ENCODE results near the gene CDC37L1. TPM values are rescaled to one million over a fixed set of nuclear protein-coding genes. Genes with fewer than 3 reads are reported as not detected.

CDC37L1 gene
- total RNA-seq, 2 donors from 2014 or later: 9.0 to 11.7 TPM

GRCh38 chr9:4662108-4662988, 17.0 kb upstream of the CDC37L1 start, which contains the start of gene PLPP6:
Gene PLPP6 (plus strand): TSS chr9:4662294. CDS start chr9:4662376, 82 bp downstream.
- Mint-ChIP-seq H3K36me3 (no peaks in the 10 kb centered on the region), H3K9me3 (no peaks in the 10 kb centered on the region), H3K4me3 (peak within 1 kb of the TSS; percentile 97), H3K4me1 (ENCODE audit: low read depth in 2 of 2) (peaks cover 46 to 56% of the 10 kb centered on the region in 2 donors), H3K27me3 (no peaks in the 10 kb centered on the region), H3K27ac (peak within 1 kb of the TSS; percentile 79 to 85)
- DNase-seq (ENCODE audit: low spot score) (peak; percentile 87), ATAC-seq (peak; percentile 89 to 94)

GRCh38 chr9:4662989-4663792, 16.2 kb upstream of the CDC37L1 start:
- H3K4me1 Mint-ChIP-seq (ENCODE audit: low read depth in 2 of 2): peaks cover 46 to 56% of the 10 kb centered on the region in 2 donors

GRCh38 chr9:4663956-4664355, 15.4 kb upstream of the CDC37L1 start:
- H3K27ac Mint-ChIP-seq: no peak overlapping the region
- peak overlapping the region; percentile 97 for H3K4me3 Mint-ChIP-seq

More at GRCh38 chr9:4662989-4663792, 16.2 kb upstream of the CDC37L1 start:
- Mint-ChIP-seq H3K9me3 (no peaks in the 10 kb centered on the region), H3K36me3 (no peaks in the 10 kb centered on the region), H3K27me3 (peaks cover 3 to 6% of the 10 kb centered on the region in 2 donors), H3K27ac (peak overlapping the region; percentile 65 to 79), H3K4me3 (peak overlapping the region; percentile 97)
- ATAC-seq (peak in 1 of 2 donors; percentile 5), DNase-seq (ENCODE audit: low spot score) (no peak)

GRCh38 chr9:4665357-4665756, 14.0 kb upstream of the CDC37L1 start:
- peak overlapping the region in 1 of 2 donors; percentile 47 for H3K27ac Mint-ChIP-seq
- no peaks in the 10 kb centered on the region for H3K36me3 Mint-ChIP-seq
- ATAC-seq (no peak), DNase-seq (ENCODE audit: low spot score) (no peak)
- H3K27me3 Mint-ChIP-seq: peaks cover 6 to 7% of the 10 kb centered on the region in 2 donors
- peaks cover 42 to 56% of the 10 kb centered on the region in 2 donors for H3K4me1 Mint-ChIP-seq (ENCODE audit: low read depth in 2 of 2)
- H3K4me3 Mint-ChIP-seq: peak overlapping the region; percentile 71
- H3K9me3 Mint-ChIP-seq: no peaks in the 10 kb centered on the region

More at GRCh38 chr9:4663956-4664355, 15.4 kb upstream of the CDC37L1 start:
- H3K36me3 Mint-ChIP-seq: no peaks in the 10 kb centered on the region
- no peaks in the 10 kb centered on the region for H3K9me3 Mint-ChIP-seq
- H3K4me1 Mint-ChIP-seq (ENCODE audit: low read depth in 2 of 2): peaks cover 46 to 56% of the 10 kb centered on the region in 2 donors
- no peak for DNase-seq (ENCODE audit: low spot score)
- no peak for ATAC-seq
- peaks cover 6 to 7% of the 10 kb centered on the region in 2 donors for H3K27me3 Mint-ChIP-seq

GRCh38 chr9:4666042-4666699, 13.2 kb upstream of the CDC37L1 start, which contains the start of gene SPATA6L:
Gene SPATA6L (minus strand): TSS chr9:4666480. CDS start chr9:4666250, 230 bp downstream.
- Mint-ChIP-seq H3K36me3 (no peaks in the 10 kb centered on the region), H3K9me3 (no peaks in the 10 kb centered on the region), H3K4me1 (ENCODE audit: low read depth in 2 of 2) (peaks cover 39 to 53% of the 10 kb centered on the region in 2 donors), H3K27ac (peak within 1 kb of the TSS in 1 of 2 donors; percentile 47), H3K4me3 (peak within 1 kb of the TSS; percentile 71), H3K27me3 (peaks cover 6 to 7% of the 10 kb centered on the region in 2 donors)
- DNase-seq (ENCODE audit: low spot score) (peak; percentile 61), ATAC-seq (peak; percentile 44 to 48)

GRCh38 chr9:4667681-4668080, 11.7 kb upstream of the CDC37L1 start:
- Mint-ChIP-seq H3K27ac (no peak overlapping the region), H3K4me1 (ENCODE audit: low read depth in 2 of 2) (peaks cover 30 to 41% of the 10 kb centered on the region in 2 donors), H3K4me3 (no peak overlapping the region), H3K9me3 (no peaks in the 10 kb centered on the region), H3K36me3 (no peaks in the 10 kb centered on the region), H3K27me3 (peaks cover 6 to 7% of the 10 kb centered on the region in 2 donors)
- DNase-seq (ENCODE audit: low spot score): no peak
- no peak for ATAC-seq

GRCh38 chr9:4668604-4669003, 10.8 kb upstream of the CDC37L1 start:
- no peak for DNase-seq (ENCODE audit: low spot score)
- Mint-ChIP-seq H3K4me3 (no peak overlapping the region), H3K4me1 (ENCODE audit: low read depth in 2 of 2) (peaks cover 24 to 33% of the 10 kb centered on the region in 2 donors)

GRCh38 chr9:4669890-4670289, 9.5 kb upstream of the CDC37L1 start:
- no peak for DNase-seq (ENCODE audit: low spot score)
- ATAC-seq: no peak
- no peaks in the 10 kb centered on the region for H3K9me3 Mint-ChIP-seq
- peaks cover 15 to 22% of the 10 kb centered on the region in 2 donors for H3K4me1 Mint-ChIP-seq (ENCODE audit: low read depth in 2 of 2)
- no peaks in the 10 kb centered on the region for H3K36me3 Mint-ChIP-seq
- H3K27me3 Mint-ChIP-seq: peaks cover 6 to 7% of the 10 kb centered on the region in 2 donors
- H3K27ac Mint-ChIP-seq: no peak overlapping the region
- no peak overlapping the region for H3K4me3 Mint-ChIP-seq

More at GRCh38 chr9:4668604-4669003, 10.8 kb upstream of the CDC37L1 start:
- H3K36me3 Mint-ChIP-seq: no peaks in the 10 kb centered on the region
- peaks cover 6 to 7% of the 10 kb centered on the region in 2 donors for H3K27me3 Mint-ChIP-seq
- no peak overlapping the region for H3K27ac Mint-ChIP-seq
- ATAC-seq: no peak
- H3K9me3 Mint-ChIP-seq: no peaks in the 10 kb centered on the region

GRCh38 chr9:4670591-4670990, 8.8 kb upstream of the CDC37L1 start:
- peaks cover 7 to 9% of the 10 kb centered on the region in 2 donors for H3K27me3 Mint-ChIP-seq
- no peak overlapping the region for H3K4me3 Mint-ChIP-seq
- no peaks in the 10 kb centered on the region for H3K9me3 Mint-ChIP-seq
- no peaks in the 10 kb centered on the region for H3K36me3 Mint-ChIP-seq
- DNase-seq (ENCODE audit: low spot score) (no peak), ATAC-seq (no peak)
- H3K27ac Mint-ChIP-seq: peak overlapping the region; percentile 41 to 53
- peaks cover 11 to 15% of the 10 kb centered on the region in 2 donors for H3K4me1 Mint-ChIP-seq (ENCODE audit: low read depth in 2 of 2)

- H3K4me3 Mint-ChIP-seq: no peak overlapping the region
These were observed 7.6 kb upstream of the CDC37L1 start for GRCh38 chr9:4671737-4672136.

GRCh38 chr9:4674783-4675182, 4.6 kb upstream of the CDC37L1 start:
- Mint-ChIP-seq H3K4me3 (no peak overlapping the region), H3K27ac (no peak overlapping the region), H3K27me3 (peaks cover 3 to 7% of the 10 kb centered on the region in 2 donors), H3K9me3 (no peaks in the 10 kb centered on the region), H3K36me3 (no peaks in the 10 kb centered on the region), H3K4me1 (ENCODE audit: low read depth in 2 of 2) (no peaks in the 10 kb centered on the region)
- DNase-seq (ENCODE audit: low spot score): no peak
- no peak for ATAC-seq

More at GRCh38 chr9:4671737-4672136, 7.6 kb upstream of the CDC37L1 start:
- Mint-ChIP-seq H3K36me3 (no peaks in the 10 kb centered on the region), H3K9me3 (no peaks in the 10 kb centered on the region), H3K4me1 (ENCODE audit: low read depth in 2 of 2) (peaks cover 0 to 3% of the 10 kb centered on the region in 2 donors), H3K27ac (no peak overlapping the region), H3K27me3 (peaks cover 10 to 13% of the 10 kb centered on the region in 2 donors)
- DNase-seq (ENCODE audit: low spot score) (no peak), ATAC-seq (no peak)

GRCh38 chr9:4677392-4677791, 2.0 kb upstream of the CDC37L1 start:
- ATAC-seq: no peak
- no peaks in the 10 kb centered on the region for H3K4me1 Mint-ChIP-seq (ENCODE audit: low read depth in 2 of 2)

More at GRCh38 chr9:4677392-4677791, 2.0 kb upstream of the CDC37L1 start:
- Mint-ChIP-seq H3K36me3 (no peaks in the 10 kb centered on the region), H3K4me3 (no peak overlapping the region), H3K27me3 (peaks cover 3 to 7% of the 10 kb centered on the region in 2 donors), H3K27ac (no peak overlapping the region), H3K9me3 (no peaks in the 10 kb centered on the region)
- DNase-seq (ENCODE audit: low spot score): no peak
